ENCODE data around the gene MPRIP.

DNA sequence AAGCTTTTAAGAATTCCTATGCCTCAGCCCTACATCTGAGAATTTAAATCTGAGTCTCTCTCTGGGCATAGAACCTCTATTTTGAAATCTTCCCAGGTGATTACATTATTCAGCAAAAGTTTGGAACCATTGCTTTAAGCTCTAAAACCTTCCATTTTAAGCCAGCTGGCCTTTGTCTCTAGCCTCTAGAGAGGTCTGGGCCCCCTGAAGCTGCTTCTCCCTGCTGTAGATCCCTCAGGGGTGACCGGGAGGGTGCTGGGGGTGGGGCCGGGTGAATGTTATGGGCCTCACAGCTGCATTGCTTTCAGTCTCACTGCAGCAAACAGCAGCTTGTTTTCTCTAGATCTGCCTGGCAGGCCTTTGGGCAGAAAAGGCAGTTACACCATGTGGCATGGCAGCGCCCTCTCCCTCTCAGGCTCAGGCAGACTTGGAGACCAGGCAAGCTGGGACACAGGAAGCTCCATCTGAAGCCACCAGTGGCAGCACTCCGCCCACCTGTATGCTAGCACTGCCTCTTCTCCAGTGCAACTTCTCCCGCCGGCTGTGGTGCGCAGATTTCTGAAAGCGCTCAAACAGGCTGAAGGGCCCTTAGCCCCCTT is 66.3 kb downstream of the MPRIP start:
- TF ChIP-seq, protein P1, sequence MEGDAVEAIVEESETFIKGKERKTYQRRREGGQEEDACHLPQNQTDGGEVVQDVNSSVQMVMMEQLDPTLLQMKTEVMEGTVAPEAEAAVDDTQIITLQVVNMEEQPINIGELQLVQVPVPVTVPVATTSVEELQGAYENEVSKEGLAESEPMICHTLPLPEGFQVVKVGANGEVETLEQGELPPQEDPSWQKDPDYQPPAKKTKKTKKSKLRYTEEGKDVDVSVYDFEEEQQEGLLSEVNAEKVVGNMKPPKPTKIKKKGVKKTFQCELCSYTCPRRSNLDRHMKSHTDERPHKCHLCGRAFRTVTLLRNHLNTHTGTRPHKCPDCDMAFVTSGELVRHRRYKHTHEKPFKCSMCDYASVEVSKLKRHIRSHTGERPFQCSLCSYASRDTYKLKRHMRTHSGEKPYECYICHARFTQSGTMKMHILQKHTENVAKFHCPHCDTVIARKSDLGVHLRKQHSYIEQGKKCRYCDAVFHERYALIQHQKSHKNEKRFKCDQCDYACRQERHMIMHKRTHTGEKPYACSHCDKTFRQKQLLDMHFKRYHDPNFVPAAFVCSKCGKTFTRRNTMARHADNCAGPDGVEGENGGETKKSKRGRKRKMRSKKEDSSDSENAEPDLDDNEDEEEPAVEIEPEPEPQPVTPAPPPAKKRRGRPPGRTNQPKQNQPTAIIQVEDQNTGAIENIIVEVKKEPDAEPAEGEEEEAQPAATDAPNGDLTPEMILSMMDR (IDR thresholded peaks at IDR 0.05; ENCODE audit: extremely low read depth in 1 of 2, insufficient read depth in 1 of 2, low read depth in 1 of 2, low read length in 2 of 2) = no peak
- no peak for TF ChIP-seq POLR2AphosphoS5 (IDR thresholded peaks at IDR 0.05; ENCODE audit: insufficient read depth, low read depth, low read length)
- TF ChIP-seq POLR2A (IDR thresholded peaks at IDR 0.05; ENCODE audit: low read depth, low read length) = no peak
- TF ChIP-seq EZH2 (IDR thresholded peaks at IDR 0.05; ENCODE audit: borderline replicate concordance, low read depth, low read length, severe bottlenecking) = no peak
- TF ChIP-seq GATA2 (IDR thresholded peaks at IDR 0.05; ENCODE audit: insufficient read depth, insufficient read length, low read depth, low read length) = no peak

Measured in endothelial cell of umbilical vein (primary cell).